Uterus (tissue), 2 donors: Measurements from ENCODE around the gene TSPAN5.

Experiments
- POLR2A ChIP-seq, 2 donors: fragments of 450-650 bp; IDR thresholded peaks; one replicate each; pipeline ENCODE4 v1.6.1; 2016; ENCODE audit warnings: antibody characterized with exemption in 2 of 2, mild to moderate bottlenecking in 1 of 2, moderate library complexity in 1 of 2
- TF ChIP-seq, protein P1 (sequence below), 4 experiments: fragments of 200-600 bp in 2 of 4; fragments of 450-650 bp in 2 of 4; sonication (generic) in 2 of 4; IDR thresholded peaks; one replicate each; pipeline ENCODE4 v1.5.1; 2016 to 2019; ENCODE audit warnings: antibody characterized with exemption in 4 of 4, mild to moderate bottlenecking in 2 of 4, moderate library complexity in 1 of 4

DNA sequence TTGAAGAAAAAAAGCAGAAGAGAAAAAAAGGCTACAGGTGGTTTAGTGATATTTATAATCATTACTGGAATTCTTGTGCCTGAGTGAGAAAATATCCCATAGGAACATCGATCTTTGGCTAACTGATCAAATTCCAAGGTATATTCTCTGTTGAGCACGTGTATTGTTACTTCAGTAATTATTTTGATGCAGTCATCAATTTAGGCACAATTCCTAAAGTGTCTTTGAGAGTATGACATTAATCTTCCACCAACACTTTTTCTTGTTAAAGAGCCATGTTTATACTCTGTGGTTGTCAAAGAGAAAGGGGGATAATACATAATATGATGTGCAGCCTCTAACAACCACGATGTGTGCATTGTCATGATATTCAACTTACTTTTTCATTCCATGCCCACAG is 151.1 kb downstream of the TSPAN5 start:
- TF ChIP-seq POLR2A (IDR thresholded peaks at IDR 0.05), result no peak
- TF ChIP-seq, protein P1, sequence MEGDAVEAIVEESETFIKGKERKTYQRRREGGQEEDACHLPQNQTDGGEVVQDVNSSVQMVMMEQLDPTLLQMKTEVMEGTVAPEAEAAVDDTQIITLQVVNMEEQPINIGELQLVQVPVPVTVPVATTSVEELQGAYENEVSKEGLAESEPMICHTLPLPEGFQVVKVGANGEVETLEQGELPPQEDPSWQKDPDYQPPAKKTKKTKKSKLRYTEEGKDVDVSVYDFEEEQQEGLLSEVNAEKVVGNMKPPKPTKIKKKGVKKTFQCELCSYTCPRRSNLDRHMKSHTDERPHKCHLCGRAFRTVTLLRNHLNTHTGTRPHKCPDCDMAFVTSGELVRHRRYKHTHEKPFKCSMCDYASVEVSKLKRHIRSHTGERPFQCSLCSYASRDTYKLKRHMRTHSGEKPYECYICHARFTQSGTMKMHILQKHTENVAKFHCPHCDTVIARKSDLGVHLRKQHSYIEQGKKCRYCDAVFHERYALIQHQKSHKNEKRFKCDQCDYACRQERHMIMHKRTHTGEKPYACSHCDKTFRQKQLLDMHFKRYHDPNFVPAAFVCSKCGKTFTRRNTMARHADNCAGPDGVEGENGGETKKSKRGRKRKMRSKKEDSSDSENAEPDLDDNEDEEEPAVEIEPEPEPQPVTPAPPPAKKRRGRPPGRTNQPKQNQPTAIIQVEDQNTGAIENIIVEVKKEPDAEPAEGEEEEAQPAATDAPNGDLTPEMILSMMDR (IDR thresholded peaks at IDR 0.05), result no peak
